ENCODE measurements around the gene NUDT7.

Gene NUDT7

DNA sequence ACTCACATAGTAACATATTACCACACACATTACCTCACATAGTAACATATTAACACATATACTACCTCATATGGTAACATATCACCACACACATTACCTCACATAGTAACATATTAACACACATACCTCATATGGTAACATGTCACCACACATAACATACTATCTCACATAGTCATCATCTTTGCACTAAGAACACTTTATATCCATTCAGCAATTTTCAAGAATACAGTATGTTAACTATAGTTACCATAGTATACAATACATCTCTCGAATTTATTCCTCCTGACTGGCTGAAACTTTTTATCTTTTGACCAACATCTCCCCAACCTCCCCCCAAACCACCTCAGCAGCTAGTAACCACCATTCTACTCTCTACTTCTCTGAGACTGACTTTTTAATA, 7.6 kb downstream of the NUDT7 start:
- no peak for DNase-seq (ENCODE audit: low spot score)

DNA sequence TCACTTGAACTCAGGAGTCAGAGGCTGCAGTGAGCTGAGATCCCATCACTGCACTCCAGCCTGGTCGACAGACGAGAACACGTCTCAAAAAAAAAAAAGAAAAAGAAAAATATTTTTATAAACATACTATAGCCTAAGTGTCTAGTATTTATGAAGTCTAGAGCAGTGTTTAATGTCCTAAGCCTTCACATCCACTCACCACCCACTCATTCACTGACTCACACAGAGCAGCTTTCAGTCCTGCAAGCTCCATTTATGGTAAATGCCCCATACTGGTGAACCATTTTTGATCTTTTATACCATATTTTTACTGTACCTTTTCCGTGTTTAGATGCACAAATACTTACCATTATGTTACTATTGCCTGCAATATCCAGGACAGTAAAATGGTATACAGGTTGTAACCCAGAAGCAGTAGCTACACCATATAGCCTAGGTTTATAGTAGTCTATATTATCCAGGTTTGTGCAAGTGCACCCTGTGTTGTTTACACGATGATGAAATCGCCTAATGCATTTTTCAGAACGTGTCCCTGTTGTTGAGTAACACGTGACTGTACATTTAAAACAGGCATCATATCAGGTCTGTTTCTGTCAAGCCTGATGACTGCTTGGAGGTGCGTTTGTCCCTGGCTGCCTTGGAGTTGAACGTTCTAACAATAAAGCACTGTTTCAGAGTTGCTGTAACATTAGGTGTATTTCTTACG, 10.1 kb downstream of the NUDT7 start:
- DNase-seq (ENCODE audit: low spot score): no peak

DNA sequence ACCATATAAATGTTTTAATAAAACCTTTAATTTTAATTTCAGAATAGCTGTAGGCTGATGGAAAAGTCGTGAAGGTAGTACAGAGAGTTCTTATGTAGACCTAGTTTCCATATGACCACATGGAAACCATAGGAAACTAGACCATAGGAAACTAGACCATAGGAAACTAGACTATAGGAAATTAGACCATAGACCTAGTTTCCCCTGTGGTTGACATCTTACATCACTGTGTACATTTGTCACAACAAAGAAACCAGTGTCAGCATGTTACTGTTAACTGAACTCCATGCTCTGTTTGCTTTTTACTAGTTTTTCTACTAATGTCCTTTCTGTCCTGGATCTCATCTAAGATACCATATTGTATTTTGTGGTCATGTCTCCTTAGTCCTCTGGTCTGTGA, 14.6 kb downstream of the NUDT7 start:
- DNase-seq (ENCODE audit: low spot score): no peak

DNA sequence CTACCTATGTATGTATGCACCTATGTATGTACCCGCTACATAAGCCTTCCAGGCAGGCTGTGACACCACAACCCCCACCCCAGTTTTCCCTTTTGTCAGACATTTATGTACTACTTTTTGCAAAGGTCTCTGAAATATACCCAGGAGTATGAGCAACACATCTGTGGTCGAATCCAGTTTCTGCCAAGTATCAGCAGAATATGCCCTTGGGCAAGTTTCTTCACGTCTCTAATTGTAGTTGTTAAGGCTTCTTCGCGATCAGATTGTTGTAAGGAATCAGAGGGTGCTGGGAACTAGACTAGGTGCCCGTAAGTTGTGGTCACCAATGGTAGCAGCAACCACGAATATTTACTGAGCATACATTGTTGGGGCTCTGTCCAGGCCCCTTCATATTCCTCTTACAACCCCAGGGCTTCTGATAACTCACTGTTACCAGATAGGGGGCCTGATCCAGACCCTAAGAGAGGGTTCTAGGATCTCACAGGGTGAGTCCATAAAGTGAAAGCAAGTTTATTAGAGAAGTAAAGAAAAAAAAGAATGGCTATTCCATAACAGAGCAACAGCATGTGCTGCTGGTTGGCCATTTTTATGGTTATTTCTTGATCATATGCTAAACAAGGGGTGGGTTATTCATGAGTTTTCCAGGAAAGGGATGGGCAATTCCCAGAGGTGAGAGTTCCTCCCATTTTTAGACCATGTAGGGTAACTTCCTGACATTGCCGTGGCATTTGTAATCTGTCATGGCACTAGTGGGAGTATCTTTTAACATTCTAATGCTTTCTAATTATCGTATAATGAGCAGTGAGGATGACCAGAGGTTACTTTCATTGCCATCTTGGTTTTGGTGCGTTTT, 16.6 kb downstream of the NUDT7 start:
- DNase-seq (ENCODE audit: low spot score): no peak

DNA sequence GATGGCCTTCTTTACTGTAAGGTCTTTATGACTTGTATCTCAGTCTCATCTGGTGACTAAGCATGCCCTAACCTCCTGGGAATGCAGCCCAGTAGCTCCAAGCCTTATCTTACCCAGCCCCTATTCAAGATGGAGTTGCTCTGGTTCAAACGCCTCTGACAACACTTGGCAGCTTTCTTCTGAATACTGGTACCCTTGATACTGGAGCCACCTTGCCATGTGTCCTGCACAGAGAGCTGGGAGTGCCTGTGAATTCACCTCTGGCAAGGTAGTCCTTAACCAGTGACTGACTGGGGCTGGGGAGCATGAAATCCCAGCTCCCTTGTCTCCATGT, 17.2 kb downstream of the NUDT7 start:
- DNase-seq (ENCODE audit: low spot score): no peak

DNA sequence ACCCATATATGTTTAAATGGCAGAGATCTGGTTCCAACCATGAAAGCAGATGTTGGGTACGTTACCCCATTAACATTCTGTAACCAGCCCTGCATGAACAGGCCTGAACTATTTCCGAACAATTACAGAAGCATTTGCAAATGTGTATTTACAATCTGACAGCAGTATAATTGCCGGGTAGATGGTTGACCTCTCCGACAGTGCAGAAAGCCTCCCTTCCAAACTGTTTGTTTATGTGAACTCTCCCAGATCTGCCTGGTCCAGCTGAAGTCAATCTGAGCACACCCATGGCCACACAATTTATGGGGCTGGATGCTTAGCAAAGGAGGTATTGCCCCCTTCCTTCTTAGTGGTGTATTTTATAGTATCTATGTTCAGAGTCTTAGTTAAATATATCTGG, 21.8 kb downstream of the NUDT7 start:
- DNase-seq (ENCODE audit: low spot score): no peak

DNA sequence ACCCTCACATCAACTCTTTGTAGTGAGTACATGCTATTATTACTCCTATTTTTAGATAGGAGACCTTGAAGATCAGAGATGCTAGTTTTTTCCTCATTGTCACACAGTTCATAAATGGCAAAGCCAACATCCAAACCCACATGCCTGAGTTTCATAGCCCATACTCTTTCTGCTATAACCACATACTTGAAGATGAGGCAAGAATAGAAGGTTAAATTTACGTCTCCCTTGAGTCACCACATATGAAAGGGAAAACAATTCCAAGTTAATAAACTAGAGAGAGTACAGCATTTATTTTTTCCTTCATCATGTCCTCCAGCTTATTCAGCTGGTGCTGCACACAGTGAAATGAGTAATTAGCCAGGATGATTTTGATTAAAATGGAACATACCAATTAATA, 23.7 kb downstream of the NUDT7 start:
- no peak for DNase-seq (ENCODE audit: low spot score)

DNA sequence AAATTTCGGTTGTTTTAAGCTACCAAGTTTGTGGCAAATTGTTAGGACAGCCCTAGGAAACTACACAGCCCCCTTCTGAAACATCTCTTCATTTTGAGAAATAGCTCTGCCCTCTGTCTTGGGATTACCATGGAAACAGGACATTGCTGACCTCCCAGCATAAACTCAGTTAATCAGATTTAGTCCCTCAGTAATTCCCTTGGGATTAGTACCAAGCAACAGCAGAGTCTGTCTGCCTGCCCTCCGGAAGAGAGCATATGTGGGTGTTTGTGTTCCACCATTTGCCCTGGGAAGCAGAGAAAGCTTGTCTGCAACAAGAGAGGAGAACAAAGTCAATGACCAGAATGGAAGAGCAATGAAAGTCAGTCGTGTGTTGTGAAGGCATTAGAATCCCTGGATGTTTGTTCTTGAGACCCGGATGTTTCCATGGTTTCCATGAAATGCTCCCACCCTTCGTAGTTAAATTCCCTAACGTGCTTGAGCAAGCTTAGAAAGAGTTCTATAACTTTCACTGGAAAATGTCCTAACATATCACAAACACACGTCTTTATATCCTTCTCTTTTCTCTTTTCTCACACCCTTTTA, 26.2 kb downstream of the NUDT7 start:
- no peak for DNase-seq (ENCODE audit: low spot score)

DNA sequence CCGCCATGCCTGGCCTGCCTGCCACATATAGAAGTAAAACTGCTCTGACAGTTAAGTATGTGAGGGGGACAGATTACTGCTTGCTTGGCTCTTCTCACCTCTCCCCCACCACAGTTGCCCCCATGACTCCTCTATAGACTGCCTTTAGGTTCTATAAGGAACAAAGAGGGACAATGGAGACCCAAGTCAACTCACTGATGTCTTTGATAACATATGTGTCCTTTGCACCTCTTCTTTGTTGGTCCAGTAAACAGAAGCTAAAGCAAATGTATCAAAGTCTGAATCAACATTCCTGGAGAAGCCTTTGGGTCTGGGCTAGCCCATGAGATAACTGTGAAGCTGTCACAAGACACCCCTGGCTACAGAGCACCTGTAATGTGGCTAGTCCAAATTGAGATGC, 27.1 kb downstream of the NUDT7 start:
- no peak for DNase-seq (ENCODE audit: low spot score)

DNA sequence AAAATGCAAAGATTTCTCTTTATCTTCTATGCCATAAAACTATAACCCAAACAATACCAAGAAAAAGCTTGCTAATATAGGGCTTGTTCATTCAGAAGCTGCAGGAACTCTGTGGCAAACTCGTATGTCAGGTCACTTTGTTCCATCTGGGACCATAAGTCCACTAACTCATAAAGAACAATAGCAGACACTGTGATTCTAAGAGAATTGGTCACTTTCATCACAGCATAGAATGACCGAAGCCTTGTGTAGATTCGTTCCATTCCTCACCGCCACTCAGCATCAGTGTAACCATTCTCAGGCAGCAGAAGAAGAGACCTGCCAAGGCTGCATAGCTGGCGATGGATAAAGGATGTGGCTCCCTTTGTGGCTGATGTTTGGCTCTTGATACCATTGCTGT, 35.7 kb downstream of the NUDT7 start:
- no peak for DNase-seq (ENCODE audit: low spot score)

DNA sequence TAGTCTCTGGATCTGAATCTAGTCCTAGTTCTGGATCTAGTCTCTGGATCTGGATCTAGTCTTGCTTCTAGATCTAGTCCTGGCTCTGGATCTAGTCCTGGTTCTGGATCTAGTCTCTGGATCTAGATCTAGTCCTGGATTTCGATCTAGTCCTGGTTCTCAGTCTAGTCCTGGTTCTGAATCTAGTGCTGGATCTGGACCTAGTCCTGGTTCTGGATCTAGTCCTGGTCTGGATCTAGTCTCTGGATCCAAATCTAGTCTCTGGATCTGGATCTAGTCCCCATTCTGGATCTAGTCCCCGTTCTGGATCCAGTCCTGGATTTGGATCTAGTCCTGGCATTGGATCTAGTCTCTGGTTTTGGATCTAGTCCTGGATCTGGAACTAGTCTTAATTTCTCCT, 36.2 kb downstream of the NUDT7 start:
- no peak for DNase-seq (ENCODE audit: low spot score)

DNA sequence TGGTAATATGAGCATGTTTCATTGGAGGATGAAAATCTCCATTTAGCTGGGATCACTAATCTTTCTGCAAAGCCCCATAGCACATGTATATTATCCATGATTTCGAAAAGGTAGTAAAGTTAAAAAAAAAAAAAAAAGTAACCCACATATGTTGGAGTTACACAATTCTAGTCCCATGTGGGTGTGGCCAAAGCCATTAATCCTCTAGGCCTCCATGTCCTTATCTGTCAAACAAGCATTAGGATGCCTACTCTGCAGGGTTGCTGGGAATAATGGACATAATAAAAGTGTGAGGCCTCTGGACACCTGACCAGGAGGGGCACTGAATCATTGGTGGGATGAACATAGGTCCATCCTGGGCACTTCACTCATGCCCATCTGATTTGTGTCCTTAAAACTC, 36.9 kb downstream of the NUDT7 start:
- no peak for DNase-seq (ENCODE audit: low spot score)

DNA sequence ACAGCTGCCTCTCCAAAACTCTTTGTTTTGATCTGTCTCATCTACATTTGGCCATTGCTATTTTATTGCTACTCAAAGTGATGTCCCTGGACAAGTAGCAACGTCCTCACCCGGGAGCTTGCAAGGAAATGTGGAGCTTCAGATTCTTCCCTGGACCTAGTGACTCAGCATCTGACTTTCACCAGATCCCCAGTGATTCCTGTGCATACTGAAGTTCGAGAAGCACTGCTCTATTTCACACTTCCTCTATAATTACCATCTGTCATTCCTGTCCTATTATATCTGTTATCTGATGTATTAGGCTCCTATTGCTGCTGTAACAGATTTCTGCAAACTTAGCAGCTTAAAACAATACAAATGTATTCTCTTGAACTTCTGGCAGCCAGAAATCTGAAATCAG, 37.5 kb downstream of the NUDT7 start:
- no peak for DNase-seq (ENCODE audit: low spot score)

DNA sequence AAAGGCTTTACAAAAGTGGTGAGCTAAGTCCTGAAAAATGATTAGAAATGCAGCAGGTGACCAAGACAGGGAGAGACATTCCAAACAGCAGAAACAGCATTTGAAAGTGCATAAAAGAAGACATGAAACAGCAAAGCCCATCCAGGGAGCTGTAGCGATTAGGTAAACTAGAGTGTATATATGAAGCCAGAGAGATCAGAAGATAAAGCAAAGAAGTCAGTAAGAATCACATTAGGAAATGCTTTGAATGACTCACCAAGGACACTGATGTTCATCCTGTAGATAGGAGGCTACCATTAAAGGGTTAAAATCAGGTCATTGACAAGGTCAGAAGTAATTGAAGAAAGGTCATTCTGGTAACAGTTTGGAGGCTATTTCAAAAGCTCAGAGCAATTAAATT, 38.5 kb downstream of the NUDT7 start:
- no peak for DNase-seq (ENCODE audit: low spot score)

DNA sequence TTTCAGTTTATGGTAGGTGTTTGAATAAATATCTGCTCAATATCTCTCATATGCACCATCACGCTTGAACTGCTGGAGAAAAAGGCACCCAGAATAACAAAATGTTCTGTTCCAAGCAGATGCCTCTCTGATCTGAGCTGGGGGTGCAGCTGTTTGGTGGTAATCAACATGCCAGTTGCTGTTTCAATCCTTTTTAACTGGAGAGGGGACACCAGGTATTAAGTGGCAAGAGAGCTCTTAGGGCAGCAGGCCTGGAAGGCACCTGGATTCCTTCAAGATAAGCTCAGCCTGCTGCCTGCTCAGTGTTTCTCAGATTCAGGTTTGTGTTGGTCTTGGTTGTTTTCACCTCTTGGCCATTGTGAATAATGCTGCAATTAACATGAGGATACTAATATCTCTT, 38.9 kb downstream of the NUDT7 start:
- DNase-seq (ENCODE audit: low spot score): no peak

DNA sequence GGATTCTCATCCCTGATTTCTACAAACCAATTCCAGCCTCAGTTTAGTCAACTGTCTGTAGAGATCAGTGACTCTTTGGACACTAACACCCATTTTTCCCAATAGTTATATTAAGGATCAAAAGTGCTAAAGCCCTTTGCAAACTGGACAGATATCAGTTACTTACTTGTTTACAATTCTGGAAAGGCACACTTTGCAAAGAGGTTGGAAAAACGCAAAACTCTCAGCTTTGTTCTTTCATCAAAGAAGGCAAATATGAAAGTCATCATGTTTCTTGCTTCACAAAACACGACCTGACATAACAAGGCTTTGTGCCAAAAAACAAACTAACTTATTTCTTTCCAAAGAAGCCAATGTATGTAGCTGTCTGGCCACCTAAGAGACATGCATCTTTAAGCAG, 39.9 kb downstream of the NUDT7 start:
- no peak for DNase-seq (ENCODE audit: low spot score)

DNA sequence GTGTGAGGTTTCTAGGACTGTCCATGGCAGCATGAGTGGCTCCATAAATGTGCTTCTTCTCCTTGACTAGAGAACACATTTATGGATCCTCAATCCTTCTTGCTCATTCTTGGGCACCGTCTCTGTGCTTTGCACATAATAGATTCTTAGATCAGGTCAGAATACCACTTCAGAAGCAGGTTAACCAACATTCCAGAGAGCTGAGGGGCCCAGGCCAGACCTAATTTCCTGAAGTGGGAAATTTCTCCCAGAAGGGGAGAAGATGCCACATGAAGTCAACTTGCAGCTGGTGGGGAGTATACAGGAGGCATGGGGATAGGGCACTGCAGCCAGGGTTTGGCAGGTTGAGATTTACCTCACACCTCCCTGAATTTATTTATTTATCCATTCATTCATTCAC, 41.7 kb downstream of the NUDT7 start:
- no peak for DNase-seq (ENCODE audit: low spot score)

DNA sequence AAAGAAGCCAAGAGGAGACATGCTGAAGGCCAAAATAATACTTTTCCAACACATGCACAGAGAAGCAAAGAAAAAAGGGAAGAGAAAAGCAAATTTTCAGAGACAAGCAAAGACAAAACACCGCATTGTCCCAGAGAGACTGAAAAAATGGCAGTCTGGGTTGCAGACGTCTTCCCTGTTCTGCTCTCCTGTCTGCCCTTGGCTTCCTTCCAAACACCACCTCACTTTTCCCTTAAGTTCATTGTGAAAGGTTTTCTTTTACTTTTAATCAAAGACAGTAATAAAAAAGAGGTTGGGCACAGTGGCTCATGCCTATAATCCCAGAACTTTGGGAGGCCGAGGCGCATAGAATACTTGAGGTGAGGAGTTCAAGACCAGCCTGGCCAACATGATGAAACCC, 44.9 kb downstream of the NUDT7 start:
- no peak for DNase-seq (ENCODE audit: low spot score)

DNA sequence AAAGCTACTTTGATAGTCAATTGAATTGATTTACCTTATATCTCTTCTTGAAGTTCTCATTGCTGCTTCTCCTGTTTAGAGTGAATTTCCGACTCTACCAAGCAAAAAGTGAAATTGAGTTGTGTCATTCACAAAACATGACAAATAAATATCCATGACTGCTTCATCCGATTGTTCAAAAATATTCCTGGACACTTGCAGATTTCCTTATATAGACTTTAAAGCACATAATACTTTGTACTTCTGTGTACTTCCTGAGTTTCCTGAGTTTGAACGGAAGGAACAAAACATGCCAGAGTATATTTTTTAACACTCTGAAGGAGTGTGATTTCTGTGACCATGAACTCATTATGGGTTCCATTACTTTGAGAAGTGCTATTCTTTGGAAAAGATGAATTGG, 45.5 kb downstream of the NUDT7 start:
- DNase-seq (ENCODE audit: low spot score): no peak

DNA sequence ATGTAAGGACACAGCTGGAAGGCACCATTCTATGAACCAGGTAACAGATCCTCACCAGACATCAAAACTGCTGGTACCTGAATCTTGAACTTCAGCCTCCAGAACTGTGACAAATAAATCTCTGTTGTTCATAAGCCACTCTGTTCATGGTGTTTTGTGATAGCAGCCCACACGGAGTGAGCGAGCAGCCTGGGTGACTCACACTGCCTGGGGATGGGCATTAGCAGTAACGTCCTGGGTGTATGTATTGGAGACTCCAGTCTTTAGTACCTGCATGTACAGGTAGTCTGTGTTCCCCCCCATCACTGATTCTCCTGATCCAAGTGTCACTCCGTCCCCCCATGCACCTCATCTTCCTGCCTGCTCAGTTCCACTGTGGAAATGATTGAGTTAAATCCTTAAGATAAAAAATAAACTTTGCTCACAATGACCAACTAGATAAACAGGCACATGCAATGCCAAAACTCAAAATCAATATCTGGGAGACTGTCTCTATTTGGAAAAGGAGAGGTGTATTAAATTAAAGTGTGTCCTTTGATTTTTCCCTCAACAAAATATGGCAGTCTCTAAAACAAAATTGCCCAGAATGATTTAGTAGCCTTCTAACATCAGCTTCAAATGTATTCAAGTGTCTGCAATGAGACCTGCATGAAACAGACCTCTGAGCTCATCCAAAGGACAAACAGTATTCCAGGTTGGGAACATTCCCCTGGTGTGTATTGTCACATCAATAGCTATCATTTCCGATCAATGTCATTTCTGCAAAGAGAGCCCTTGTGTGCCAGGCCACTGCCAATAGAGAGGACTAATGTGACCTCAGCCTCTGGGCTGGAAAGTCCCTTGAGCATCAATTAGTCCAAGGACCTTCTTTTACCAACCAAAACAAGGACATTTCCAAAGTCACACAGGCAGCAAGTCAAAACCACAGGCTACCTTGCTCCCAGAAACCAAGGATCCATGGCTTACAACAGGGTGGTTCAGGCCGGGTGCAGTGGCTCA, 53.9 kb downstream of the NUDT7 start:
- DNase-seq (ENCODE audit: low spot score): no peak

DNA sequence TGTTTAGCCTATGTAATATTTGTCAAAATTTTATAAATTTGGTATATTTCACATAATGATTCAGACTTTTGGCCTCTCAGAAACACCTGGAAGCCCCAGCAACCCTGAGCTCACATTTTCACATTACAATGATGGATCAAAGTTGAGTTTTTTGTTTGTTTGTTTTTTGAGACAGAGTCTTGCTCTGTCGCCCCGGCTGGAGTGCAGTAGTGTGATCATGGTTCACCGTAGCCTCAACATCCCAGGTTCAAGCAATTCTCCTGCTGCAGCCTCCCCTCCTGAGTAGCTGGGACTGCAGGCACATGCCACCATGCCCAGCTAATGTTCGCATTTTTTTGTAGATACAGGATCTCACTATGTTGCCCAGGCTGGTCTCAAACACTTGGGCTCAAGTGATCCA, 55.4 kb downstream of the NUDT7 start:
- DNase-seq (ENCODE audit: low spot score): no peak

DNA sequence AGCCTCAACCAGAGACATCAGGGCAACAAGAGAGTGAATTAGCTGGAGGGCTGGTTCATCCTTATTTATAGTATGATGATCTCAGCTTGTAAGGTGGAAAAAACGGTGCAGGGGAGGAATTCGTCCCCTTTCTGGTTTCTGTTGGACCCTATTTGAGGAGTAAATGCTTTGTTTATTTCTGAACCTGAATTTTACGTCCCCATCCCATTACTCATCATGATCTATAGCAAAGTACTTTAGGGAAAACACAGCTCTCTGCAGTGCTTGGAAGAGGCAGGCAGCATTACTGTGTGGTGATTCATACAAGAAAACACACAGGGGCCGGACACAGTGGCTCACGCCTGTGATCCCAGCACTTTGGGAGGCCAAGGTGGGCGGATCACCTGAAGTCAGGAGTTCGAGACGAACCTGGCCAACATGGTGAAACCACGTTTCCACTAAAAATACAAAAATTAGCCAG, 58.1 kb downstream of the NUDT7 start:
- no peak for DNase-seq (ENCODE audit: low spot score)

Measured in iPS-NIHi11 (cell line).